Caco-2 (cell line): ENCODE data around the gene PTPRN2. TPM values are rescaled to one million over a fixed set of nuclear protein-coding genes. Genes with fewer than 3 reads are reported as not detected.
"Not testable (repeated sequence)": the region's sequence is repeated elsewhere in the genome, so short reads cannot be mapped to it uniquely, and the experiment has no call there.

Experiments used
- BruUV-seq: library from RNA; stranded (reverse); fragments of 400-500 nt; replicated peaks from 2 replicates; lab custom pipeline; 2021; lab: Mats Ljungman, UMichigan
- CTCF ChIA-PET: fragments of 300-600 bp; sonication (Branson Sonifier 250); formaldehyde crosslinking; loops from one replicate; lab custom pipeline; 2022; ENCODE audit warnings: antibody characterized with exemption; lab: Charles Lee
- POLR2A ChIA-PET: fragments of 300-600 bp; sonication (Branson Sonifier 250); formaldehyde crosslinking; loops from one replicate; lab custom pipeline; 2022; ENCODE audit warnings: antibody characterized with exemption; lab: Charles Lee
- DNase-seq, 2 experiments: peaks; one replicate each; pipeline versions ENCODE4 v3.0.0 to v3.0.0-alpha.2; 2020 to 2022
- H3K27me3 ChIP-seq: replicated peaks from 2 replicates; pipeline ENCODE4 v1.6.0; 2011; ENCODE audit warnings: low read length; ENCODE audit not compliant: control insufficient read depth, insufficient read depth
- H3K36me3 ChIP-seq: 2 replicates; pipeline ENCODE4 v1.5.1; 2011; ENCODE audit warnings: low read length; ENCODE audit not compliant: control insufficient read depth, insufficient read depth
- H3K4me1 ChIP-seq: fragments of 250-450 bp; sonication (Bioruptor Pico); 2 replicates; pipeline ENCODE4 v1.5.1; 2020; ENCODE audit warnings: mild to moderate bottlenecking
- H3K4me3 ChIP-seq: 2 replicates; pipeline ENCODE4 v1.5.1; 2011; ENCODE audit warnings: low read depth, mild to moderate bottlenecking, control low read depth, low read length
- H3K9me3 ChIP-seq: fragments of 250-450 bp; sonication (Bioruptor Pico); 2 replicates; pipeline ENCODE4 v1.5.1; 2020; ENCODE audit warnings: mild to moderate bottlenecking, moderate library complexity
- H3K27ac Mint-ChIP-seq: one replicate; pipeline ENCODE4 v1.8.0; 2022; ENCODE audit warnings: mixed read lengths; ENCODE audit not compliant: unreplicated experiment
- H3K27me3 Mint-ChIP-seq: one replicate; pipeline ENCODE4 v1.8.0; 2022; ENCODE audit warnings: mixed read lengths; ENCODE audit not compliant: insufficient read depth, unreplicated experiment
- H3K36me3 Mint-ChIP-seq: one replicate; pipeline ENCODE4 v1.8.0; 2022; ENCODE audit warnings: mild to moderate bottlenecking, mixed read lengths; ENCODE audit not compliant: insufficient read depth, unreplicated experiment
- H3K4me1 Mint-ChIP-seq: one replicate; pipeline ENCODE4 v1.8.0; 2022; ENCODE audit warnings: low read depth, mixed read lengths; ENCODE audit not compliant: unreplicated experiment
- H3K4me3 Mint-ChIP-seq: one replicate; pipeline ENCODE4 v1.8.0; 2022; ENCODE audit warnings: mild to moderate bottlenecking, moderate library complexity, mixed read lengths; ENCODE audit not compliant: unreplicated experiment
- H3K9me3 Mint-ChIP-seq: one replicate; pipeline ENCODE4 v1.8.0; 2022; ENCODE audit warnings: mixed read lengths; ENCODE audit not compliant: unreplicated experiment
- intact Hi-C: fragments of 100-400 bp; cut with micrococcal nuclease; formaldehyde crosslinking; loops from one replicate; pipeline ENCODE4 v1.10.0; 2022; ENCODE audit not compliant: unreplicated experiment
- total RNA-seq: library from RNA; stranded (reverse); gene quantifications from 2 replicates; pipeline ENCODE4 v1.2.3, GENCODE V29; 2022
- TF ChIP-seq, protein P1 (sequence below), 2 experiments: fragments of 200-600 bp in 1 of 2; IDR thresholded peaks; 1 replicate in 1 of 2; 2 replicates in 1 of 2; pipeline versions ENCODE4 v1.5.1 to v1.8.0; 2011 to 2022; ENCODE audit warnings: antibody characterized with exemption in 1 of 2, control low read depth in 1 of 2, inconsistent platforms in 1 of 2, low read depth in 1 of 2, low read length in 1 of 2, mild to moderate bottlenecking in 1 of 2, moderate library complexity in 1 of 2; ENCODE audit not compliant: insufficient read depth in 1 of 2, severe bottlenecking in 1 of 2, unreplicated experiment in 1 of 2

The PTPRN2 gene
- total RNA-seq, 1 experiment from 2014 or later, result 1.4 TPM

DNA sequence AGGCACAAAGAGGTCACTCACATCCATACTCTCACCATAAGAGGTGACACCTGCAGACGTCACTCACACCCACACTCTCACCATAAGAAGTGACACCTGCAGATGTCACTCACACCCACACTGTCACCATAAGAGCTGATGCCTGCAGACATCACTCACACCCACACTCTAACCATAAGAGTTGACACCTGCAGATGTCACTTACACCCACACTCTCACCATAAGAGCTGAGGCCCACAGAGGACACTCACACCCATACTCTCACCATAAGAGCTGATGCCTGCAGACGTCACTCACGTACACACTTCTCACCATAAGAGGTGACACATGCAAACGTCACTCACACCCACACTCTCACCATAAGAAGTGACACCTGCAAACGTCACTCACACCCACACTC is 255.1 kb downstream of the PTPRN2 start:
- H3K4me1 ChIP-seq, BruUV-seq, POLR2A ChIA-PET, H3K36me3 ChIP-seq, CTCF ChIA-PET, intact Hi-C loops, H3K4me3 ChIP-seq, H3K27ac Mint-ChIP-seq, H3K9me3 ChIP-seq, H3K27me3 ChIP-seq, H3K4me1 Mint-ChIP-seq, H3K4me3 Mint-ChIP-seq, H3K27me3 Mint-ChIP-seq, DNase-seq: not testable (repeated sequence)
- Mint-ChIP-seq H3K9me3 (peaks cover 55% of the 10 kb centered on the region), H3K36me3 (peaks cover 31% of the 10 kb centered on the region)

DNA sequence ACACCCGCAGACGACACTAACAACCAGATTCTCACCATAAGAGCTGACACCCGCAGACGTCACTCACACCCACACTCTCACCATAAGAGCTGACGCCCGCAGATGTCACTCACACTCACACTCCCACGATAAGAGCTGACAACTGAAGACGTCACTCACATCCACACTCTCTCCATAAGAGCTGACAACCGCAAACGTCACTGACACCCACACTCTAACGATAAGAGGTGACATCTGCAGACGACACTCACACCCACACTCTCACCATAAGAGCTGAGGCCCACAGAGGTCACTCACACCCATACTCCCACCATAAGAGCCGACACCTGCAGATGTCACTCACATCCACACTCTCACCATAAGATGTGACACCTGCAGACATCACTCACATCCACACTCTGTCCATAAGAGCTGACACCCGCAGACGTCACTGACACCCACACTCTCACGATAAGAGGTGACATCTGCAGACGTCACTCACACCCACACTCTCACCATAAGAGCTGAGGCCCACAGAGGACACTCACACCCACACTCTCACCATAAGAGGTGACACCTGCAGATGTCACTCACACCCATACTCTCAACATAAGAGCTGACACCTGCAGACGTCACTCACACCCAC is 255.7 kb downstream of the PTPRN2 start:
- H3K4me3 ChIP-seq, POLR2A ChIA-PET, BruUV-seq: not testable (repeated sequence)

DNA sequence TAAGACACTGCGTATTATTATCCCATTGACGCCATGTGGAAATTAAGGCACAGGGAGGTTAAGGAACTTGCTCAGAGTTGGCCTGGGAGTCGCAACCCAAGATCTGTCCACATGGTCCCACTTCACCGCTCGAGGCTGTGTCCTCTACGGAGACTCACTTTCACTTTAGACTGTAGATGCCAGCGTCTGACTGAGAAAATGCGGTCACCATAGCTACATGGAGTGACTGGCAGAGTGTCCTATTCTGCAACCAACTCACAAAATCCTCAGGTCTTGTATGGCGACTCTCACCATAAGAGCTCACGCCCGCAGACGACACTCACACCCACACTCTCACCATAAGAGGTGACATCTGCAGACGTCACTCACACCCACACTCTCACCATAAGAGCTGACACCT is 257.9 kb downstream of the PTPRN2 start:
- Histone ChIP-seq H3K4me1 (no peaks in the 10 kb centered on the region), H3K27me3 (no peaks in the 10 kb centered on the region), H3K9me3 (peaks cover 7% of the 10 kb centered on the region; the same call in 1 of the 2 replicates), H3K36me3 (no peaks in the 10 kb centered on the region), H3K4me3 (no peak overlapping the region)
- Mint-ChIP-seq H3K4me1 (no peaks in the 10 kb centered on the region), H3K27me3 (no peaks in the 10 kb centered on the region), H3K27ac (no peak overlapping the region), H3K9me3 (peaks cover 54% of the 10 kb centered on the region), H3K4me3 (no peak overlapping the region), H3K36me3 (peaks cover 21% of the 10 kb centered on the region)
- DNase-seq, result no peak
- BruUV-seq, result no TSS peak
- POLR2A ChIA-PET, result no interaction called here
- TF ChIP-seq, protein P1, sequence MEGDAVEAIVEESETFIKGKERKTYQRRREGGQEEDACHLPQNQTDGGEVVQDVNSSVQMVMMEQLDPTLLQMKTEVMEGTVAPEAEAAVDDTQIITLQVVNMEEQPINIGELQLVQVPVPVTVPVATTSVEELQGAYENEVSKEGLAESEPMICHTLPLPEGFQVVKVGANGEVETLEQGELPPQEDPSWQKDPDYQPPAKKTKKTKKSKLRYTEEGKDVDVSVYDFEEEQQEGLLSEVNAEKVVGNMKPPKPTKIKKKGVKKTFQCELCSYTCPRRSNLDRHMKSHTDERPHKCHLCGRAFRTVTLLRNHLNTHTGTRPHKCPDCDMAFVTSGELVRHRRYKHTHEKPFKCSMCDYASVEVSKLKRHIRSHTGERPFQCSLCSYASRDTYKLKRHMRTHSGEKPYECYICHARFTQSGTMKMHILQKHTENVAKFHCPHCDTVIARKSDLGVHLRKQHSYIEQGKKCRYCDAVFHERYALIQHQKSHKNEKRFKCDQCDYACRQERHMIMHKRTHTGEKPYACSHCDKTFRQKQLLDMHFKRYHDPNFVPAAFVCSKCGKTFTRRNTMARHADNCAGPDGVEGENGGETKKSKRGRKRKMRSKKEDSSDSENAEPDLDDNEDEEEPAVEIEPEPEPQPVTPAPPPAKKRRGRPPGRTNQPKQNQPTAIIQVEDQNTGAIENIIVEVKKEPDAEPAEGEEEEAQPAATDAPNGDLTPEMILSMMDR (IDR thresholded peaks at IDR 0.05; ENCODE audit: insufficient read depth in 1 of 2, low read depth in 1 of 2, low read length in 1 of 2, severe bottlenecking in 1 of 2, unreplicated experiment in 1 of 2), result no peak
- CTCF ChIA-PET, result no interaction called here
- intact Hi-C loops, result no loop called here

More for the DNA sequence above, 255.7 kb downstream of the PTPRN2 start:
- H3K36me3 ChIP-seq, intact Hi-C loops, CTCF ChIA-PET, H3K4me1 ChIP-seq, H3K4me3 Mint-ChIP-seq, H3K4me1 Mint-ChIP-seq, DNase-seq, H3K27me3 ChIP-seq, H3K9me3 ChIP-seq, H3K27me3 Mint-ChIP-seq, H3K27ac Mint-ChIP-seq: not testable (repeated sequence)
- H3K36me3 Mint-ChIP-seq, result peaks cover 29% of the 10 kb centered on the region
- H3K9me3 Mint-ChIP-seq, result peaks cover 55% of the 10 kb centered on the region

DNA sequence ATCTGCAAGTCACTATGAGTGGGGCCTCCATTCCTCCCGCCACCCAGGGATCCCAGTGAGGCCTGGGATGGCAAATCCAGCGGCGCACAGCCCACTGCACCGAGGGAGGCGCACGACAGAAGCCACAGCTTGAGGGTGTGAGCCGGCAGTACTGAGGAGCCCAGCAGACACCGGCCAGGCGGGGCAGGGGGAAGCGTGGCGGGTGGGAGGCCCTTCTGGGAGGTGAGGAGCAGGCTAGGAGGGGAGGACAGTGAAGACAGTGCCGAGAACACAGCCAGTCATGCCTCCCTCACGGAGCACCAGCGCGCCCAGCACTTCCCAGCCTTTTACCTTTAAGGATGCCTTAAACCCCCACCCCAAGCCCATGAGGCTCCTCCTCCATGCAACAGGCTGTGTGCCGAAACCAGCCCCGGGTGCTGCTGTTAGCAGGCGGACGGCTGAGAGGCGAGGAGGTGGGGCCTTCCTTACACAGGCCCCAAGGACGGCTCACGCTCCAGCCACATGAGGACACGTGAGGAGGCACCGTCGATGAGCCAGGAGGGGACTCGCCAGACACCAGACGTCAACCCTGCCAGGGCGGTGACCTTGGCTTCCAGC is 258.5 kb downstream of the PTPRN2 start:
- intact Hi-C loops, result no loop called here
- TF ChIP-seq, protein P1 (IDR thresholded peaks at IDR 0.05; ENCODE audit: insufficient read depth in 1 of 2, low read depth in 1 of 2, low read length in 1 of 2, severe bottlenecking in 1 of 2, unreplicated experiment in 1 of 2), result no peak
- Histone ChIP-seq H3K9me3 (peaks cover 7% of the 10 kb centered on the region; the same call in 1 of the 2 replicates), H3K36me3 (no peaks in the 10 kb centered on the region), H3K4me1 (no peaks in the 10 kb centered on the region), H3K4me3 (no peak overlapping the region), H3K27me3 (no peaks in the 10 kb centered on the region)
- H3K36me3 Mint-ChIP-seq, result peaks cover 21% of the 10 kb centered on the region
- H3K9me3 Mint-ChIP-seq, result peaks cover 51% of the 10 kb centered on the region
- CTCF ChIA-PET, result no interaction called here
- H3K4me1 Mint-ChIP-seq, result no peaks in the 10 kb centered on the region
- H3K27ac Mint-ChIP-seq, result no peak overlapping the region
- H3K4me3 Mint-ChIP-seq, result no peak overlapping the region
- no TSS peak for BruUV-seq
- POLR2A ChIA-PET, result no interaction called here
- H3K27me3 Mint-ChIP-seq, result no peaks in the 10 kb centered on the region
- DNase-seq, result no peak
